ENCODE measurements around the gene CNGA2.

DNA sequence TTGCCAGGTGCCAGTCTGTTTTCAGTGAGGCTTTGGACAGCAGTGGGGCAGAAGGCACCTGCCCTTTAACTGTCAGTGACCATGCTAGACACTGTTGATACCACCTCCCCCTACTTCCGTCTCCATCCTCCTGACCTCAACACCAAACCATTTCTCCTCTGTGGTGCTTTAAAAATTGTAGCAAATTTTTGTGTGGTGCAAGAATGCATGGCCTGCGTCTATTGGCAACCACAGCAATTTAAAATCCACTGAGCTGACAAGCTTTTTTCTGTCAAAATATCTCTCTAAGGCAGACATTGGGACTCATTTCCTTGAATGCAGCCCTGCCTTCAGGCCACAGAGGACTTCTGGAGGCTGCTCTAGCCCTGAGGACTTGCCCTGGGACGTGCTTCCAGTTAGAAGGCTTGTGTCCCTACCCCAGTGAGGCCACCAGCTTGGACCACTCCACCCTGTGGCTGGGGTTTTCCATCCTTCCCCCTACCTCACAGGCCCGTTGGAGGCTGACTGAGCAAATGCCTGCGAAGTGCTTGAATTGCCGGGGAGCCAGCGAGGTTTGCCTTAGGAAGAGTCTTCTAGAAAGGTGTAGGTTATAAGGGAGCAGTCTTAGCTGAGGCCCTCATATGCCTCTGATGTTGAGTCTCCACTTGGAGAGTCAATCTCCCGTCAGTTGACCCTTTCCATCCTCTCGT, 32.4 kb upstream of the CNGA2 start:
- TF ChIP-seq FOS (IDR thresholded peaks at IDR 0.05; ENCODE audit: borderline replicate concordance, insufficient read depth, low read length) (no peak), POLR2A (IDR thresholded peaks at IDR 0.05; ENCODE audit: low read depth, low read length) (no peak), POLR2AphosphoS5 (IDR thresholded peaks at IDR 0.05; ENCODE audit: insufficient read depth, low read depth, low read length) (no peak), MYC (IDR thresholded peaks at IDR 0.05; ENCODE audit: low read depth, low read length) (no peak)
- TF ChIP-seq, protein P1, sequence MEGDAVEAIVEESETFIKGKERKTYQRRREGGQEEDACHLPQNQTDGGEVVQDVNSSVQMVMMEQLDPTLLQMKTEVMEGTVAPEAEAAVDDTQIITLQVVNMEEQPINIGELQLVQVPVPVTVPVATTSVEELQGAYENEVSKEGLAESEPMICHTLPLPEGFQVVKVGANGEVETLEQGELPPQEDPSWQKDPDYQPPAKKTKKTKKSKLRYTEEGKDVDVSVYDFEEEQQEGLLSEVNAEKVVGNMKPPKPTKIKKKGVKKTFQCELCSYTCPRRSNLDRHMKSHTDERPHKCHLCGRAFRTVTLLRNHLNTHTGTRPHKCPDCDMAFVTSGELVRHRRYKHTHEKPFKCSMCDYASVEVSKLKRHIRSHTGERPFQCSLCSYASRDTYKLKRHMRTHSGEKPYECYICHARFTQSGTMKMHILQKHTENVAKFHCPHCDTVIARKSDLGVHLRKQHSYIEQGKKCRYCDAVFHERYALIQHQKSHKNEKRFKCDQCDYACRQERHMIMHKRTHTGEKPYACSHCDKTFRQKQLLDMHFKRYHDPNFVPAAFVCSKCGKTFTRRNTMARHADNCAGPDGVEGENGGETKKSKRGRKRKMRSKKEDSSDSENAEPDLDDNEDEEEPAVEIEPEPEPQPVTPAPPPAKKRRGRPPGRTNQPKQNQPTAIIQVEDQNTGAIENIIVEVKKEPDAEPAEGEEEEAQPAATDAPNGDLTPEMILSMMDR (IDR thresholded peaks at IDR 0.05; ENCODE audit: extremely low read depth in 1 of 2, insufficient read depth in 1 of 2, low read depth in 1 of 2, low read length in 2 of 2) = no peak
